Thyroid gland (tissue), 4 donors: Measurements from ENCODE around the gene GAGE12J.

Experiments used
- CTCF ChIP-seq, 6 experiments: fragments of 200-600 bp in 3 of 6; fragments of 450-650 bp in 3 of 6; sonication (generic) in 3 of 6; IDR thresholded peaks; one replicate each; pipeline ENCODE4 v1.5.1; 2016 to 2019; ENCODE audit warnings: antibody characterized with exemption in 6 of 6, mild to moderate bottlenecking in 2 of 6, inconsistent platforms in 1 of 6, moderate library complexity in 1 of 6
- POLR2A ChIP-seq, 2 donors: fragments of 450-650 bp; IDR thresholded peaks; one replicate each; pipeline ENCODE4 v1.6.1; 2017; ENCODE audit warnings: antibody characterized with exemption in 2 of 2, mild to moderate bottlenecking in 2 of 2, moderate library complexity in 1 of 2

GRCh38 chrX:49316085-49316484 lies 5.8 kb upstream of the GAGE12J start:
- TF ChIP-seq POLR2A (IDR thresholded peaks at IDR 0.05): no peak
- TF ChIP-seq CTCF (IDR thresholded peaks at IDR 0.05): no peak
